Mesenchymal stem cell (in vitro differentiated cells and primary cell): Measurements from ENCODE around the gene BICD1.

Source experiments
- DNase-seq: peaks from one replicate; pipeline ENCODE4 v3.0.0-alpha.2; 2013
- H2AFZ ChIP-seq: one replicate; pipeline ENCODE4 v1.6.1; 2013; ENCODE audit warnings: low read depth, mild to moderate bottlenecking, control low read depth, inconsistent platforms, low read length, moderate library complexity
- H2AK5ac ChIP-seq: 2 replicates; pipeline ENCODE4 v1.6.1; 2013; ENCODE audit warnings: low read length, moderate library complexity, mild to moderate bottlenecking, inconsistent platforms; ENCODE audit not compliant: severe bottlenecking
- H2BK120ac ChIP-seq: one replicate; pipeline ENCODE4 v1.6.1; 2013; ENCODE audit warnings: low read depth, mild to moderate bottlenecking, inconsistent platforms, low read length, moderate library complexity
- H2BK12ac ChIP-seq, 2 experiments: one replicate each; pipeline ENCODE4 v1.6.1; 2013; ENCODE audit warnings: inconsistent platforms in 2 of 2, low read length in 2 of 2, mild to moderate bottlenecking in 2 of 2, moderate library complexity in 2 of 2, control low read depth in 1 of 2
- H2BK15ac ChIP-seq: one replicate; pipeline ENCODE4 v1.6.1; 2013; ENCODE audit warnings: mild to moderate bottlenecking, low read depth, inconsistent platforms; ENCODE audit not compliant: poor library complexity, severe bottlenecking
- H2BK5ac ChIP-seq: 2 replicates; pipeline ENCODE4 v1.6.1; 2013; ENCODE audit warnings: low read depth, mild to moderate bottlenecking, low read length, control low read depth, inconsistent platforms; ENCODE audit not compliant: poor library complexity, severe bottlenecking
- H3K14ac ChIP-seq, 2 experiments: one replicate each; pipeline ENCODE4 v1.6.1; 2013; ENCODE audit warnings: inconsistent platforms in 2 of 2, low read length in 2 of 2, control low read depth in 1 of 2, mild to moderate bottlenecking in 1 of 2, moderate library complexity in 1 of 2
- H3K18ac ChIP-seq, 2 experiments: one replicate each; pipeline ENCODE4 v1.6.1; 2013; ENCODE audit warnings: inconsistent platforms in 2 of 2, low read length in 2 of 2, control low read depth in 1 of 2, low read depth in 1 of 2, mild to moderate bottlenecking in 1 of 2
- H3K23ac ChIP-seq, 2 experiments: one replicate each; pipeline ENCODE4 v1.6.1; 2013; ENCODE audit warnings: inconsistent platforms in 2 of 2, low read length in 2 of 2, mild to moderate bottlenecking in 2 of 2, moderate library complexity in 2 of 2, control low read depth in 1 of 2
- H3K27ac ChIP-seq: 2 replicates; pipeline ENCODE4 v1.5.1; 2013; ENCODE audit warnings: mild to moderate bottlenecking, moderate library complexity, low read length, control low read depth, inconsistent platforms; ENCODE audit not compliant: poor library complexity, severe bottlenecking
- H3K27me3 ChIP-seq, 2 experiments: 2 replicates each; pipeline versions ENCODE4 v1.6.1 to v1.7.0; 2013; ENCODE audit warnings: low read length in 2 of 2, mild to moderate bottlenecking in 2 of 2, moderate library complexity in 2 of 2, control low read depth in 1 of 2, inconsistent platforms in 1 of 2; ENCODE audit not compliant: control insufficient read depth in 1 of 2, insufficient read depth in 1 of 2
- H3K36me3 ChIP-seq, 2 experiments: 2 replicates each; pipeline versions ENCODE4 v1.6.1 to v1.7.0; 2013; ENCODE audit warnings: low read length in 2 of 2, control low read depth in 1 of 2, inconsistent platforms in 1 of 2, low read depth in 1 of 2, mild to moderate bottlenecking in 1 of 2; ENCODE audit not compliant: insufficient read depth in 2 of 2, control insufficient read depth in 1 of 2
- H3K4ac ChIP-seq, 2 experiments: one replicate each; pipeline ENCODE4 v1.6.1; 2013; ENCODE audit warnings: inconsistent platforms in 2 of 2, low read length in 2 of 2, mild to moderate bottlenecking in 2 of 2, moderate library complexity in 2 of 2, control low read depth in 1 of 2, low read depth in 1 of 2
- H3K4me1 ChIP-seq: 2 replicates; pipeline ENCODE4 v1.6.1; 2013; ENCODE audit warnings: low read depth, low read length, control low read depth; ENCODE audit not compliant: control insufficient read depth, insufficient read depth
- H3K4me2 ChIP-seq: 2 replicates; pipeline ENCODE4 v1.6.1; 2013; ENCODE audit warnings: low read length, mild to moderate bottlenecking, inconsistent platforms; ENCODE audit not compliant: poor library complexity, severe bottlenecking
- H3K4me3 ChIP-seq, 2 experiments: 2 replicates each; pipeline versions ENCODE4 v1.5.1 to v1.7.0; 2013; ENCODE audit warnings: low read length in 2 of 2, mild to moderate bottlenecking in 2 of 2, control low read depth in 1 of 2, low read depth in 1 of 2; ENCODE audit not compliant: insufficient read depth in 1 of 2
- H3K79me1 ChIP-seq: replicated peaks from 2 replicates; pipeline ENCODE4 v1.6.1; 2013; ENCODE audit warnings: mild to moderate bottlenecking, control low read depth, low read length, inconsistent platforms; ENCODE audit not compliant: poor library complexity, severe bottlenecking
- H3K9ac ChIP-seq: 2 replicates; pipeline ENCODE4 v1.7.0; 2013; ENCODE audit warnings: mild to moderate bottlenecking, low read length, moderate library complexity
- H3K9me3 ChIP-seq: 2 replicates; pipeline ENCODE4 v1.7.0; 2013; ENCODE audit warnings: mild to moderate bottlenecking, low read length; ENCODE audit not compliant: control insufficient read depth
- H4K8ac ChIP-seq: one replicate; pipeline ENCODE4 v1.6.1; 2013; ENCODE audit warnings: inconsistent platforms, mild to moderate bottlenecking, low read length, moderate library complexity
- H4K91ac ChIP-seq: one replicate; pipeline ENCODE4 v1.6.1; 2013; ENCODE audit warnings: mild to moderate bottlenecking, low read length, inconsistent platforms
- WGBS: methylation state at CpG from one replicate; pipeline ENCODE4 v1.1.7; 2013; ENCODE audit warnings: mixed read lengths; 5-methylcytosine and 5-hydroxymethylcytosine counted together

The BICD1 gene

DNA sequence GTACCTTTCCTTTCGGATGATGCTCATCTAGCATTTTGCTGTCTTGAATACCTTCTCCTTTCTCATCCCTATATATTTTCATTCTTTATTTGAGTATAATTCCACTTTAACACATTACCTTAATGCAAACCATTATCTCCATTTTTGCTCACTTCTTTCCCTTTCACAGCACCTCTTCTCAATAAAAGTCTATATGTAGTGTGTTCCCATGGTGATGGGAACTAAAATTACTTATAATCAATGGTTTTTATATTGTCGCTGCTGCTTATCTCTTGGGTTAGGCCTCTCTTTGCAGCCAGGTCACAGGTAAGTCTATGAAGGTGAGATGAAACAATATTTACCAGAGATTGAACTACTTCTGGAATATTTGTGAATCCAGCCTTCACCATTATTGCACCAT, 171.1 kb downstream of the BICD1 start:
- WGBS, result 94% methylated on average over 2 of the region's 2 CpGs

DNA sequence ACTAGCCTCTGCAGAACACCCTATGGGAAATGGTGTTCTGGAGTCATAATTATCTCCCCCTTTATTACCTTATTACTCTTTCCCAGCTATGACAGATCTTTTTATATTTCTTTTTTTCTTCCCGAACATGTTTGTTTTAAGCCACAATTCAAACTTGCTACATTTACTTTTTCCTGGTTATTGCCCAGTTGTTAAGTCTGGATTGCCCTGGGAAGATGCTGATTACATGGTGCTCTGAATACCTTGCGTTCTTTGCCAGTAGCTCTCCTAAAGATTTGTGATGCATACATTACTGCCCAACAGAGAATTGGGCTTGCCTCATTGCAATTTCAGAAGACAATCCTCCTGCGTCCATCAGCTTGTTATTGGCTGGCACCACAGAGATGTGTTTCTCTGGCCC, 174.5 kb downstream of the BICD1 start:
- Histone ChIP-seq H3K18ac (no peak overlapping the region), H2BK5ac (no peak overlapping the region), H3K79me1 (peaks cover 31% of the 10 kb centered on the region), H3K27me3 (no peaks in the 10 kb centered on the region), H2AK5ac (peak overlapping the region; percentile 69), H2AFZ (no peak overlapping the region), H3K4me1 (no peaks in the 10 kb centered on the region), H2BK120ac (no peak overlapping the region), H3K4ac (no peak overlapping the region), H4K8ac (no peak overlapping the region), H2BK15ac (no peak overlapping the region), H3K4me3 (no peak overlapping the region), H3K9ac (no peak overlapping the region), H4K91ac (no peak overlapping the region), H3K36me3 (no peaks in the 10 kb centered on the region), H3K27ac (no peak overlapping the region), H3K14ac (no peak overlapping the region), H3K9me3 (no peaks in the 10 kb centered on the region), H3K23ac (no peak overlapping the region), H2BK12ac (no peak overlapping the region), H3K4me2 (no peak overlapping the region)
- no peak for DNase-seq
- WGBS, result 92% methylated on average over 3 of the region's 3 CpGs

More for the DNA sequence above, 171.1 kb downstream of the BICD1 start:
- no peak overlapping the region for H4K91ac ChIP-seq
- H3K79me1 ChIP-seq, result peaks cover 23% of the 10 kb centered on the region
- no peak overlapping the region for H3K4me3 ChIP-seq
- H3K27me3 ChIP-seq, result no peaks in the 10 kb centered on the region
- H3K9me3 ChIP-seq, result no peaks in the 10 kb centered on the region
- peaks cover 7% of the 10 kb centered on the region for H3K4me1 ChIP-seq
- H2AFZ ChIP-seq, result no peak overlapping the region
- H3K36me3 ChIP-seq, result peaks cover 0 to 4% of the 10 kb centered on the region in 2 experiments
- no peak overlapping the region for H2BK12ac ChIP-seq
- H3K23ac ChIP-seq, result no peak overlapping the region
- no peak overlapping the region for H3K4me2 ChIP-seq
- H2BK15ac ChIP-seq, result no peak overlapping the region
- no peak overlapping the region for H2BK120ac ChIP-seq
- H3K18ac ChIP-seq, result no peak overlapping the region
- H4K8ac ChIP-seq, result no peak overlapping the region
- no peak for DNase-seq
- H2AK5ac ChIP-seq, result no peak overlapping the region
- H3K27ac ChIP-seq, result no peak overlapping the region
- H3K9ac ChIP-seq, result no peak overlapping the region
- H3K4ac ChIP-seq, result no peak overlapping the region
- no peak overlapping the region for H2BK5ac ChIP-seq
- no peak overlapping the region for H3K14ac ChIP-seq

DNA sequence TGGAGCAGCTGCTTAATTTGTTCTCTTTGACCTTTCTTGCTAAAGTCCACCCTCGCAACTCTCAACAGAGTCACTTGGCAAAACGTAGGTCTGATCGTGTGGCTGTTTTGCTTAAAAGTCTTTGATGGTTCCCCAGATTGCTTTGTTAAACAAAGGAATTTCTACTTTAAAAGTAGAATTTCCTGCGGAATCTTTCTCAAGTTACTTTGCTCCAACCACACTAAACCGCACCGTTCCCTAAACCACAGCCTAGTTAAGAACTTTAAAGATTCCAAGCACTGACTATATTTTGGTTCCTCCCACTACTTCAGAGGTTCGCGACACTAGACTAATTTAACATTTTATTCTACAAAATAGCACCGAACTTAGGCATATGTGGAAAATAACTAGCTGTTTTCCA, 177.9 kb downstream of the BICD1 start:
- 79% methylated on average over 8 of the region's 9 CpGs for WGBS
- no peak for DNase-seq
- H3K4me1 ChIP-seq, result no peaks in the 10 kb centered on the region
- H3K4me2 ChIP-seq, result no peak overlapping the region
- no peak overlapping the region for H3K14ac ChIP-seq
- H3K4ac ChIP-seq, result no peak overlapping the region
- peaks cover 0 to 3% of the 10 kb centered on the region in 2 experiments for H3K36me3 ChIP-seq
- H4K91ac ChIP-seq, result no peak overlapping the region
- H2BK5ac ChIP-seq, result no peak overlapping the region
- H3K18ac ChIP-seq, result no peak overlapping the region
- no peaks in the 10 kb centered on the region for H3K9me3 ChIP-seq
- no peak overlapping the region for H2BK15ac ChIP-seq
- H3K9ac ChIP-seq, result no peak overlapping the region
- H2BK12ac ChIP-seq, result no peak overlapping the region
- no peak overlapping the region for H4K8ac ChIP-seq
- H3K27me3 ChIP-seq, result no peaks in the 10 kb centered on the region
- no peak overlapping the region for H3K4me3 ChIP-seq
- H3K27ac ChIP-seq, result no peak overlapping the region
- no peak overlapping the region for H2AFZ ChIP-seq
- peaks cover 34% of the 10 kb centered on the region for H3K79me1 ChIP-seq
- no peak overlapping the region for H3K23ac ChIP-seq
- no peak overlapping the region for H2AK5ac ChIP-seq
- H2BK120ac ChIP-seq, result no peak overlapping the region

DNA sequence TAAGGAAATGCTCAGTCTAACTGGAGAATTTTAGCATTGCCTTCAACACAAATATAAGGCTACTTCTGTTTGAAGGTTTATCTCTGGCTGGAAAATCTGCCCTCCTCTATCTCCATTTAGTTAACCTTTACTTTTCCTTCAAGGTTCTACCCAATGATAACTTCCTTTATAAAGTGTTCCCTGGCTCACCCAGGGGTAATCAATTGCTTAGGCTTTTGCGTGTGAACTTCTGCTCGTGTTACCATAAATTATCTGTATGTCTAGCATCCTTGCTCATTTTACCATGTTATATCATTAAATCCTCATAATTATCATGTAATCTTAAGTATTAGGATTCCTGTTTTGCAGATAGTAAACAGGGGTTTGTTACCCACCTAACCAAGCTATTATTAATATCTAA, 178.4 kb downstream of the BICD1 start:
- Histone ChIP-seq H3K9ac (no peak overlapping the region), H3K4me3 (no peak overlapping the region), H3K4ac (no peak overlapping the region), H3K4me2 (no peak overlapping the region), H2BK12ac (no peak overlapping the region), H2BK15ac (no peak overlapping the region), H3K9me3 (no peaks in the 10 kb centered on the region), H3K36me3 (peaks cover 0 to 3% of the 10 kb centered on the region in 2 experiments), H3K27me3 (no peaks in the 10 kb centered on the region), H3K23ac (no peak overlapping the region), H2AFZ (no peak overlapping the region), H3K27ac (no peak overlapping the region), H3K79me1 (peaks cover 33% of the 10 kb centered on the region), H4K8ac (no peak overlapping the region), H3K4me1 (no peaks in the 10 kb centered on the region), H2BK5ac (no peak overlapping the region), H3K18ac (no peak overlapping the region), H2BK120ac (no peak overlapping the region), H4K91ac (no peak overlapping the region), H3K14ac (no peak overlapping the region), H2AK5ac (no peak overlapping the region)
- no peak for DNase-seq
- WGBS, result no CpG with 5 or more reads among the region's 2 CpGs
